ENCODE results near the gene BPIFA3. TPM values are rescaled to one million over a fixed set of nuclear protein-coding genes. Genes with fewer than 3 reads are reported as not detected.

The BPIFA3 gene
- not detected for polyA plus RNA-seq (2013, experiment 1 of 2)
- not detected for polyA plus RNA-seq (2013, experiment 2 of 2)

DNA sequence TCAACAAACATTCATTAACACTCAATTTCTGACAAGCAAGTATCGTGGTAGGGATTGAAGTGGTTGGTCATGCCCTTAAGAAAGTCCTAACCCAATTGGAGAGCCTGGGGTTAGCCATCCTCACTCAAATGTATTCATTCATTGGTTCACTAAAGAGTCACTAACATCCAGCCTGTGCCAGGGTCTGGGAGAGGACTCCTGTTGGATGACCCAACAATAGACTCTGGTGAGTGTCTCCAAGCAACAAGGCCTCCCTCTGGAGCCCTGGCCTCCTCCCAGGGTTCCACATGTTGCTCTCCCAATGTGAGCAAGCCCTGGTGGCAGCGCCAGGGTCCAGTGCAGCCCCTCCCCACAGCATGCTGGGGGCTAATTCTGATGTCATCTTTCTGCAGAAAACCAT, at the start of gene BPIFA3:
Gene BPIFA3, plus strand, starts transcription at position 301 of the 400 bp plus-strand sequence. CDS start 185 bp downstream, outside the sequence.
- no peak within 1 kb of the TSS for H3K4me3 ChIP-seq (ENCODE audit: low read length)
- no peaks in the 10 kb centered on the region for H3K27me3 ChIP-seq (ENCODE audit: insufficient read depth, low read length)
- WGBS: 92% methylated on average over 2 of the region's 2 CpGs
- H3K36me3 ChIP-seq (ENCODE audit: insufficient read depth, low read length): no peaks in the 10 kb centered on the region
- H3K9me3 ChIP-seq (ENCODE audit: insufficient read depth, low read depth, low read length): no peaks in the 10 kb centered on the region
- no peaks in the 10 kb centered on the region for H3K4me1 ChIP-seq (ENCODE audit: insufficient read depth, low read length)
- H3K27ac ChIP-seq (ENCODE audit: low read depth, low read length): no peak within 1 kb of the TSS
- H3K9ac ChIP-seq (ENCODE audit: low read depth, low read length): no peak within 1 kb of the TSS

DNA sequence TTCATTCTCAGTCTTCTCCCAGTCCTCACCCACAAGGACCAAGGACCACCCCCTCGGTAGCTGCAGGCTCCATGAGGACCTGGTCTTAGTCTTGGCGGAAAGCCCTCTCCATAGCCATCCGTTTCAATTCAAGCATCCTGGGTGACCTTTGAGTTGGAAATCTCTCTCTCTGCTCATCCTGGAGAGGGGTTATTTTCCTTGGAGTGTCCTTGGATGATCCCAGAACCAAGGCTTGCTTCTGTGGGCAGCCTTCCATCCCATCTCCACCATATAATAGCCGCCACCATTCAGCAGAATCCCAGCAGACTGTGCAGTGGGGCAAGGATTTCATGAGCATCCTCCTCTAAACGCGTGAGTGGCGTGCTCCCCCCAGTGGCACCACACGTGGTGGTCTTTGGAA, 49.3 kb upstream of the BPIFA3 start, which contains the start of gene BPIFA2:
Gene BPIFA2, plus strand, starts transcription at position 301 of the 400 bp plus-strand sequence. CDS start 987 bp downstream, outside the sequence.
- Histone ChIP-seq H3K9ac (ENCODE audit: low read depth, low read length) (no peak within 1 kb of the TSS), H3K9me3 (ENCODE audit: insufficient read depth, low read depth, low read length) (peaks cover 13% of the 10 kb centered on the region), H3K4me3 (ENCODE audit: low read length) (no peak within 1 kb of the TSS), H3K4me1 (ENCODE audit: insufficient read depth, low read length) (no peaks in the 10 kb centered on the region), H3K27me3 (ENCODE audit: insufficient read depth, low read length) (no peaks in the 10 kb centered on the region), H3K36me3 (ENCODE audit: insufficient read depth, low read length) (no peaks in the 10 kb centered on the region), H3K27ac (ENCODE audit: low read depth, low read length) (no peak within 1 kb of the TSS)
- WGBS: 87% methylated on average over 8 of the region's 8 CpGs

DNA sequence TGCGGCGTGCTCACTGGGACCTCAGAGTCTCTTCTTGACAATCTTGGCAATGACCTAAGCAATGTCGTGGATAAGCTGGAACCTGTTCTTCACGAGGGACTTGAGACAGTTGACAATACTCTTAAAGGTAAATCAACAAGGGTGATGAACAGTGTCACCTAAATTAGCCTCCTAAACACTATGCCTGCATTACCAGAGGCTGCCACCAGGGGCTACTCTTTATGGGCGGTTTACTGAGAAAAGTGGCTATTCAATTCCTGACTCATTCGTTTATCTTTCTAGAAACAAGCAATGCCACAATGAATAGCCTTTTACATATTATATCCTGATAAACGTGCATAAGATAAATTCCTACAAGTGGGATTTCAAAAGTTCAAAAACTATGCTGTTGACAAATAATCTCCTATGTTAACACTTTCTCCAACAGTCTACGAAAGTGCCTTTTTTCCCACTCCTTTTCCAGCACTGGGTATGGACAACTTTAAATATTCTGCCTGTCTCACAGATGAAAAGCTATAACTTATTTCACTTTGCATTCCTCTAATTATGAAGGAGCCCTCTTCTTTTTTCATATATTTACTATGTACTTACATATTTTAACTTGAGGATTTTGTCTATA, 47.9 kb upstream of the BPIFA3 start:
- Histone ChIP-seq H3K9ac (ENCODE audit: low read depth, low read length) (no peak overlapping the region), H3K9me3 (ENCODE audit: insufficient read depth, low read depth, low read length) (peaks cover 13% of the 10 kb centered on the region), H3K4me3 (ENCODE audit: low read length) (no peak overlapping the region), H3K27me3 (ENCODE audit: insufficient read depth, low read length) (no peaks in the 10 kb centered on the region), H3K36me3 (ENCODE audit: insufficient read depth, low read length) (no peaks in the 10 kb centered on the region), H3K27ac (ENCODE audit: low read depth, low read length) (no peak overlapping the region), H3K4me1 (ENCODE audit: insufficient read depth, low read length) (no peaks in the 10 kb centered on the region)
- 61% methylated on average over 8 of the region's 8 CpGs for WGBS

DNA sequence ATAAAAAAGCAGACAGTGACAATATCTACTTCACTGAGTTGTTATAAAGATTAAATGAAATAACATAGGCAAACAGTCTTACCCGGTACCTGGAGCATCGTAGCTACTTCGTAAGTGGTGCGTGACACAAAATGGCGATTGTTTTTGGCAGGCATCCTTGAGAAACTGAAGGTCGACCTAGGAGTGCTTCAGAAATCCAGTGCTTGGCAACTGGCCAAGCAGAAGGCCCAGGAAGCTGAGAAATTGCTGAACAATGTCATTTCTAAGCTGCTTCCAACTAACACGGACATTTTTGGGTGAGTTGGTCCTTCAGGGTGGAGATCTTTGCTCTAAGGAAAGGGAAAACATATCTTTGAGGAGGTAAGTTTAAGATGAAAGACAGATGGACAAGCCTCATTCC, 44.4 kb upstream of the BPIFA3 start:
- no peaks in the 10 kb centered on the region for H3K27me3 ChIP-seq (ENCODE audit: insufficient read depth, low read length)
- H3K4me1 ChIP-seq (ENCODE audit: insufficient read depth, low read length): no peaks in the 10 kb centered on the region
- no peak overlapping the region for H3K4me3 ChIP-seq (ENCODE audit: low read length)
- no peak overlapping the region for H3K27ac ChIP-seq (ENCODE audit: low read depth, low read length)
- WGBS: 84% methylated on average over 7 of the region's 7 CpGs
- H3K36me3 ChIP-seq (ENCODE audit: insufficient read depth, low read length): no peaks in the 10 kb centered on the region
- H3K9me3 ChIP-seq (ENCODE audit: insufficient read depth, low read depth, low read length): peaks cover 13% of the 10 kb centered on the region
- H3K9ac ChIP-seq (ENCODE audit: low read depth, low read length): no peak overlapping the region

DNA sequence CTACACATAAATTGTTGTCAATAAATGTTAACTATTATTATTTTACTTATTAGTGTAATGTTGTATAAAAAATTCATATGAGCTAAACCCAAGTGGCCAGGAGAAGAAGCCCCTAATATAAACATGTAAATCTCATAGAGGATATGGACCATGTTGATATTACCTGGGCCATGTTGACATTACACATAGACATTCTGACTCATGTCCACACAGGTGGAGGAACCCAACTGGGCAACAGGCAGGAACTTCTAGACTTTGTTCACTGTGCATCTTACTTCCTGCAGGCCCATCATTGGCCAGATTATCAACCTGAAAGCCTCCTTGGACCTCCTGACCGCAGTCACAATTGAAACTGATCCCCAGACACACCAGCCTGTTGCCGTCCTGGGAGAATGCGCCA, 42.0 kb upstream of the BPIFA3 start:
- no peak overlapping the region for H3K4me3 ChIP-seq (ENCODE audit: low read length)
- 91% methylated on average over 3 of the region's 3 CpGs for WGBS
- no peaks in the 10 kb centered on the region for H3K27me3 ChIP-seq (ENCODE audit: insufficient read depth, low read length)
- H3K36me3 ChIP-seq (ENCODE audit: insufficient read depth, low read length): no peaks in the 10 kb centered on the region
- no peaks in the 10 kb centered on the region for H3K9me3 ChIP-seq (ENCODE audit: insufficient read depth, low read depth, low read length)
- no peak overlapping the region for H3K9ac ChIP-seq (ENCODE audit: low read depth, low read length)
- H3K27ac ChIP-seq (ENCODE audit: low read depth, low read length): no peak overlapping the region
- 0 out of 2 replicates have a peak, but pooled peaks cover 4% of the 10 kb centered on the region for H3K4me1 ChIP-seq (ENCODE audit: insufficient read depth, low read length)

DNA sequence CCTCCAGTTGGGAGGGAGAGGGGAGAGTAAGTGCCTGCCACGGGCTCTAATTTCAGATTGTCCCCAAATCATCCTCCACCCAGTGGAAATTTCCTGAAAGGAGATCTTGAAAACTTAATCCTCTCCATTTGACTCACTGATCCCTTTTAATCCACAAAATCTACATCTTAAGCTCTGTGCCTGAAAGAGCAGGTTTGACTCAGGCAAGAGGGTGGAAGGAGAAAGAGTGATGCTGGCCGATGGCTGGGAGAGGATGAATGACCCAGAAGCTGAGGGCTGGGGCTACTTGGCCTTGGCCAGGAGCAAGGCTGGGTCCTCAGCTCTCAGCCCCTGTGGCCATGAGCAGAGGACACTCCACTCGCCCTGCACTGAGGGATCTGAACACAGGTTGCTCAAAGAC, 41.1 kb upstream of the BPIFA3 start:
- WGBS: 86% methylated on average over 2 of the region's 3 CpGs

DNA sequence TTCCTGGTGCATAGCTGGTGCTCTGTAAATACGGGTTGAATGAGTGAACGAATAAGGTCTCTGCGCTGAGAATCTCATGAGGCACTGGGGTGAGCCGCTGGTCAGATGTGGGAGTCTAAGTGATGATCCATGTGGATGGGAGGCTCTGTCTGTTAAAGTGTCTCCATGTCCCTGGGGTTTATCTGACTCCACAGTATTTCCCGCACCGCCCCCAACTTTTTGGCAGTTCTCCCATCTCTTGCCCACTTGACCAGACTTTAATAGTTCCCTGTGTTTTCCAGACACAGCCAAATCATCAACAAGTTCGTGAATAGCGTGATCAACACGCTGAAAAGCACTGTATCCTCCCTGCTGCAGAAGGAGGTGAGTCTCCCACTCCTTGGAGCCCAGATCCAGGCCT, 39.3 kb upstream of the BPIFA3 start:
- no peaks in the 10 kb centered on the region for H3K36me3 ChIP-seq (ENCODE audit: insufficient read depth, low read length)
- 0 out of 2 replicates have a peak, but pooled peaks cover 4% of the 10 kb centered on the region for H3K4me1 ChIP-seq (ENCODE audit: insufficient read depth, low read length)
- no peak overlapping the region for H3K9ac ChIP-seq (ENCODE audit: low read depth, low read length)
- 91% methylated on average over 9 of the region's 9 CpGs for WGBS
- H3K4me3 ChIP-seq (ENCODE audit: low read length): no peak overlapping the region
- H3K27ac ChIP-seq (ENCODE audit: low read depth, low read length): no peak overlapping the region
- no peaks in the 10 kb centered on the region for H3K9me3 ChIP-seq (ENCODE audit: insufficient read depth, low read depth, low read length)
- no peaks in the 10 kb centered on the region for H3K27me3 ChIP-seq (ENCODE audit: insufficient read depth, low read length)

More for the DNA sequence above, 41.1 kb upstream of the BPIFA3 start:
- Histone ChIP-seq H3K9ac (ENCODE audit: low read depth, low read length) (no peak overlapping the region), H3K9me3 (ENCODE audit: insufficient read depth, low read depth, low read length) (no peaks in the 10 kb centered on the region), H3K27me3 (ENCODE audit: insufficient read depth, low read length) (no peaks in the 10 kb centered on the region), H3K36me3 (ENCODE audit: insufficient read depth, low read length) (no peaks in the 10 kb centered on the region), H3K27ac (ENCODE audit: low read depth, low read length) (no peak overlapping the region), H3K4me1 (ENCODE audit: insufficient read depth, low read length) (0 out of 2 replicates have a peak, but pooled peaks cover 4% of the 10 kb centered on the region), H3K4me3 (ENCODE audit: low read length) (no peak overlapping the region)

DNA sequence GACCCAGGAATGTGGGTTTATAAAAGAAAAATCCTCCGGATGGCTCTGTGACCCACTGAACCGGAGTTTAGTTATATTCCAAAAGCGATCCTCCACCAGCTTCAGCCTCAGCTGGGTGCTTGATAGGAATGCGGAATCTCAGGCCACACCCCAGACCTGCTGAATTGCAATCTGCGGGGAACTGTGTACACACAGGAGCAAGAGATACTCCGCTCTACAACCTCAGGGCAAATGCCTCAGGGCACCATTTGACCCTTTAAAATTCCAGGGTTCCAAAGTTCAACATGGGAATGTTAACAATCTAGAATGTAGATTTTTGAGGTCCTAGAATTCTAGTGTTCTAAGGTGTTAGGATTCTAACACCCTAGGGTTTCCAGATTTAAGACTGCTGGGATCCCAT, 38.4 kb upstream of the BPIFA3 start:
- H3K27ac ChIP-seq (ENCODE audit: low read depth, low read length): no peak overlapping the region
- 72% methylated on average over 6 of the region's 6 CpGs for WGBS
- H3K4me3 ChIP-seq (ENCODE audit: low read length): no peak overlapping the region
- 0 out of 2 replicates have a peak, but pooled peaks cover 4% of the 10 kb centered on the region for H3K4me1 ChIP-seq (ENCODE audit: insufficient read depth, low read length)
- peaks cover 6% of the 10 kb centered on the region; the same call in 1 of the 2 replicates for H3K9me3 ChIP-seq (ENCODE audit: insufficient read depth, low read depth, low read length)
- H3K36me3 ChIP-seq (ENCODE audit: insufficient read depth, low read length): no peaks in the 10 kb centered on the region
- H3K9ac ChIP-seq (ENCODE audit: low read depth, low read length): no peak overlapping the region
- H3K27me3 ChIP-seq (ENCODE audit: insufficient read depth, low read length): no peaks in the 10 kb centered on the region

DNA sequence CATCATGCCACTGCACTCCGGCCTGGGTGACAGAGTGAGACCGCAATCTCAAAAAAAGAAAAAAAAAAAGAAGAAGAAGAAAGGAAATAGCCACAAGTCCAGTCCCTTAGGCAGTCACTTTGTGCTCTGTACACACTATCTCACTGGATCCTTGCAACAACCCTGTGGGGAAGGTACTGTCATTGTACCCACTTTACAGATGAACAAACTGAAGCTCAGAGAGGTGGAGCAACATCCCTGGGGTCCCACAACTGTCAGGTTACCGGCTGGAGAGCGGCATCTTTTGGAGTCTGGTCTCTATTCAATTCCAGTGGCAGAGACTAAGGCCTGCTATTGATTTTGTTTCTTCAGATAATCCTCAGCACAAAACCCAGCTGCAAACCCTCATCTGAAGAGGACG, 37.0 kb upstream of the BPIFA3 start:
- H3K9me3 ChIP-seq (ENCODE audit: insufficient read depth, low read depth, low read length): peaks cover 6% of the 10 kb centered on the region; the same call in 1 of the 2 replicates
- 0 out of 2 replicates have a peak, but pooled peaks cover 4% of the 10 kb centered on the region for H3K4me1 ChIP-seq (ENCODE audit: insufficient read depth, low read length)
- no peak overlapping the region for H3K4me3 ChIP-seq (ENCODE audit: low read length)
- no peaks in the 10 kb centered on the region for H3K36me3 ChIP-seq (ENCODE audit: insufficient read depth, low read length)
- 91% methylated on average over 5 of the region's 5 CpGs for WGBS
- H3K9ac ChIP-seq (ENCODE audit: low read depth, low read length): no peak overlapping the region
- H3K27me3 ChIP-seq (ENCODE audit: insufficient read depth, low read length): no peaks in the 10 kb centered on the region
- H3K27ac ChIP-seq (ENCODE audit: low read depth, low read length): no peak overlapping the region

DNA sequence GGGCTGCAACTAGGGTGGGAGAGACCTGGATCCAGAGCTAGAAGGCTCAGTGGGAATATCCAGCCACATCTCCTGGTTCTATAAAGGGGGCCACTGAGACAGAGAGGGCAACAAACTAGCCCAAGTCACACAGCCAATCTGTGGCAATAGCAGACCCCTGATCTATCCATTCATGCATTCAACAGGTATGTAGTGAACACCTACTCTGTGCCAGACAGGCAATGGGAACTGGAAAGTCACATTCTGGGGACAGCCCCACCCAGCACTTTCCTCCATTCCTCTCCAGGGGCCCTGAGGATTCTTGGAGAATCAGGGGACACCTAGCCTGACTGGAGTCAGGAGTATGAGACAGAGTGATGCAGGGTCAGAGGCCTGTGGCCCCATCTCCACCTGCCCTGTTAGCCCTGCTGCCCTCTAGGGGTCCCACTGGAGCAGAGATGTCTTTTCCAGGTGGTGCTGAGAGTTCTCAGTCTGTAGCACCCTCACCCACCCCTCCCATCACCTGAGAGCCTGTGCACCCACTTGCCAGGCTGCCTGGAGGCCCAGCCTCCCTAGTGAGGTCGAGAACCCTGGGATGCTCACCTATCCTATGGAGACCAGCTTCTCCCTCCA, 35.6 kb upstream of the BPIFA3 start:
- Histone ChIP-seq H3K4me3 (ENCODE audit: low read length) (no peak overlapping the region), H3K9me3 (ENCODE audit: insufficient read depth, low read depth, low read length) (peaks cover 6% of the 10 kb centered on the region; the same call in 1 of the 2 replicates), H3K4me1 (ENCODE audit: insufficient read depth, low read length) (0 out of 2 replicates have a peak, but pooled peaks cover 4% of the 10 kb centered on the region), H3K9ac (ENCODE audit: low read depth, low read length) (no peak overlapping the region), H3K27me3 (ENCODE audit: insufficient read depth, low read length) (no peaks in the 10 kb centered on the region), H3K27ac (ENCODE audit: low read depth, low read length) (no peak overlapping the region), H3K36me3 (ENCODE audit: insufficient read depth, low read length) (no peaks in the 10 kb centered on the region)
- WGBS: 83% methylated on average over 1 of the region's 1 CpG

DNA sequence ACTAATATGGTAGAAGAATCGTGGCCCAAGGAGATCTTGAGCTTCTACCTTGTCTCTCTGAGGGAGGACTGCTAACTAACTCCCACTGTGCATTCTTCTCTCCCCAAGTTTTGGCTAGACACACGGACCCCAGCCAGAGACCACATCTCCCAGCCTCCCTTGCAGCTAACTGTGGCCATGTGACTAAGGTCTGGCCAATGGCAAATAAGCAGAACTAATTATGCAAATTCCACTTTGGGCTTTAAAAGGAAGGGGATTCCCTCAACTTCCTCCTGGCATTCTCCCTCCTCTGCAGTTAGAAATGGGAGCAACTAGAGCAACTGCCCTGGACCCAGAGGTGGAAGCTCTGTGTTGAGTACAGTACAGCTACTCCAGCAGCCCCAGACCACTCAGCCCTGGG, 33.8 kb upstream of the BPIFA3 start:
- no peak overlapping the region for H3K27ac ChIP-seq (ENCODE audit: low read depth, low read length)
- H3K9ac ChIP-seq (ENCODE audit: low read depth, low read length): no peak overlapping the region
- no peaks in the 10 kb centered on the region for H3K27me3 ChIP-seq (ENCODE audit: insufficient read depth, low read length)
- H3K4me1 ChIP-seq (ENCODE audit: insufficient read depth, low read length): 0 out of 2 replicates have a peak, but pooled peaks cover 3% of the 10 kb centered on the region
- H3K36me3 ChIP-seq (ENCODE audit: insufficient read depth, low read length): no peaks in the 10 kb centered on the region
- no peak overlapping the region for H3K4me3 ChIP-seq (ENCODE audit: low read length)
- H3K9me3 ChIP-seq (ENCODE audit: insufficient read depth, low read depth, low read length): peaks cover 6% of the 10 kb centered on the region; the same call in 1 of the 2 replicates
- WGBS: 83% methylated on average over 2 of the region's 2 CpGs
